ENCODE measurements around the gene TSHZ1. TPM values are rescaled to one million over a fixed set of nuclear protein-coding genes. Genes with fewer than 3 reads are reported as not detected.

The TSHZ1 gene
- total and polyA plus RNA-seq, 2 of the 8 experiments (the other 6 are each of a cell fraction or from before 2014, with no cell fraction given), result 0.03 to 0.32 TPM

GRCh38 chr18:75234901-75235300 is 24.3 kb downstream of the TSHZ1 start:
- H3K56ac ChIP-seq (replicated peaks; ENCODE audit: insufficient read length, low read depth, low read length), result no peak overlapping the region
- no peak for FAIRE-seq
- no peaks in the 10 kb centered on the region for H3K79me2 ChIP-seq (ENCODE audit: control insufficient read depth in 1 of 2, insufficient read depth in 2 of 2, low read length in 2 of 2)
- ChIA-PET CTCF (ENCODE audit: partially characterized antibody) (interaction anchor here (1.5 kb wide), 1 partner anchor 9 kb away, joined by 3 read pairs; no protein-coding TSS in a partner anchor), POLR2A (ENCODE audit: partially characterized antibody) (no interaction called here)
- no peaks in the 10 kb centered on the region for H4K20me1 ChIP-seq (replicated peaks in 1 of 2; ENCODE audit: control insufficient read depth in 1 of 2, insufficient read depth in 2 of 2, low read length in 2 of 2)
- H2AK5ac ChIP-seq (ENCODE audit: low read depth, low read length), result no peak overlapping the region
- H4K91ac ChIP-seq (replicated peaks; ENCODE audit: insufficient read length, low read length), result no peak overlapping the region
- no peak overlapping the region for H2BK5ac ChIP-seq (ENCODE audit: low read depth, low read length)
- no peak overlapping the region for H2BK120ac ChIP-seq (replicated peaks; ENCODE audit: low read depth, low read length)
- no peak overlapping the region for H3K9ac ChIP-seq (replicated peaks in 1 of 4; ENCODE audit: extremely low read depth in 1 of 4, low read depth in 3 of 4, low read length in 3 of 4)
- H2AFZ ChIP-seq (ENCODE audit: low read length), result no peak overlapping the region
- H3K14ac ChIP-seq (ENCODE audit: insufficient read length), result no peak overlapping the region
- no peak overlapping the region for H3K27ac ChIP-seq (ENCODE audit: low read depth, low read length)
- no peak overlapping the region for H2BK12ac ChIP-seq (ENCODE audit: low read depth, low read length)
- no peaks in the 10 kb centered on the region for H3K36me3 ChIP-seq (ENCODE audit: control insufficient read depth in 2 of 4, insufficient read depth in 4 of 4, low read length in 3 of 4)
- no peak overlapping the region for H4K5ac ChIP-seq (ENCODE audit: insufficient read length, low read depth, low read length)
- 93% methylated on average over 12 of the region's 12 CpGs; no CpG with 5 or more reads in 1 of the 2 experiments for WGBS, 2 experiments (ENCODE audit: extremely low coverage in 1 of 2, insufficient coverage in 1 of 2, insufficient read length in 1 of 2, insufficient replicate concordance in 2 of 2, low coverage in 1 of 2, low lambda C conversion rate in 2 of 2, missing lambda C conversion rate in 1 of 2)
- H3K4me3 ChIP-seq (ENCODE audit: extremely low read depth in 1 of 4, insufficient read depth in 2 of 4, low read depth in 3 of 4, low read length in 4 of 4), result no peak overlapping the region
- no peak for DNase-seq (ENCODE audit: low read depth in 1 of 2, low spot score in 2 of 2)
- no peaks in the 10 kb centered on the region for H3K9me3 ChIP-seq (ENCODE audit: insufficient read depth in 2 of 2, low read depth in 1 of 2, low read length in 1 of 2)
- H3K18ac ChIP-seq (ENCODE audit: extremely low read depth, low read length), result no peak overlapping the region
- H3K4me1 ChIP-seq (replicated peaks in 1 of 4; ENCODE audit: control insufficient read depth in 3 of 4, insufficient read depth in 4 of 4, low read length in 3 of 4), result no peaks in the 10 kb centered on the region
- no peak overlapping the region for H2BK15ac ChIP-seq (ENCODE audit: low read length)
- H3K4me2 ChIP-seq (ENCODE audit: insufficient read depth in 1 of 2, low read depth in 2 of 2, low read length in 2 of 2), result no peak overlapping the region
- H4K8ac ChIP-seq (ENCODE audit: extremely low read depth, insufficient read depth, low read length), result no peak overlapping the region
- H3K23ac ChIP-seq (ENCODE audit: insufficient read length), result no peak overlapping the region
- H3K79me1 ChIP-seq (ENCODE audit: low read depth, low read length), result no peaks in the 10 kb centered on the region
- H3K27me3 ChIP-seq (replicated peaks in 1 of 4; ENCODE audit: control insufficient read depth in 3 of 4, extremely low read depth in 1 of 4, insufficient read depth in 3 of 4, low read length in 3 of 4), result no peaks in the 10 kb centered on the region
- no peaks in the 10 kb centered on the region for H3K23me2 ChIP-seq (ENCODE audit: low read depth, low read length)
- no peak overlapping the region for H2BK20ac ChIP-seq (ENCODE audit: low read length)
- H3K4ac ChIP-seq (replicated peaks; ENCODE audit: insufficient read length, low read depth, low read length), result no peak overlapping the region
- TF ChIP-seq TEAD4 (IDR thresholded peaks at IDR 0.05; ENCODE audit: low read depth, low read length) (no peak), SP1 (IDR thresholded peaks at IDR 0.05; ENCODE audit: low read depth, low read length) (no peak), YY1 (IDR thresholded peaks at IDR 0.05; ENCODE audit: low read depth, low read length) (no peak)
